Natural killer cell (primary cell): ENCODE data around the gene IL27RA. TPM values are rescaled to one million over a fixed set of nuclear protein-coding genes. Genes with fewer than 3 reads are reported as not detected.

Source experiments
- ATAC-seq, 3 donors: fragments of 150-1000 bp in 2 of 3; fragments of 200-7000 bp in 1 of 3; cut with Tn5 transposase; 1 replicate in 1 of 3; 2 replicates in 2 of 3; pipeline ENCODE4 v1.10.0; 2021; ENCODE audit warnings: mild to moderate bottlenecking in 2 of 3, moderate library complexity in 2 of 3
- DNase-seq, 2 donors: peaks; one replicate each; pipeline versions ENCODE4 v3.0.0 to v3.0.0-alpha.2; 2013 to 2021; ENCODE audit warnings: mixed read lengths in 1 of 2
- H3K27ac ChIP-seq: one replicate; pipeline ENCODE4 v1.5.1; 2013; ENCODE audit warnings: mild to moderate bottlenecking, low read length
- H3K27me3 ChIP-seq: one replicate; pipeline ENCODE4 v1.6.1; 2013; ENCODE audit warnings: low read length; ENCODE audit not compliant: control insufficient read depth, insufficient read depth
- H3K36me3 ChIP-seq: one replicate; pipeline ENCODE4 v1.6.1; 2013; ENCODE audit warnings: low read length; ENCODE audit not compliant: control insufficient read depth, insufficient read depth
- H3K4me1 ChIP-seq: one replicate; pipeline ENCODE4 v1.6.1; 2013; ENCODE audit warnings: low read length; ENCODE audit not compliant: control insufficient read depth, insufficient read depth
- H3K4me3 ChIP-seq: one replicate; pipeline ENCODE4 v1.5.1; 2013; ENCODE audit warnings: low read length
- H3K9me3 ChIP-seq: one replicate; pipeline ENCODE4 v1.6.1; 2013; ENCODE audit warnings: low read length; ENCODE audit not compliant: control insufficient read depth, insufficient read depth
- H3K27ac Mint-ChIP-seq, 2 donors: one replicate each; pipeline ENCODE4 v1.8.0; 2022; ENCODE audit warnings: mild to moderate bottlenecking in 2 of 2, mixed read lengths in 2 of 2, moderate library complexity in 1 of 2
- H3K27me3 Mint-ChIP-seq, 2 donors: one replicate each; pipeline ENCODE4 v1.8.0; 2022; ENCODE audit warnings: low read depth in 2 of 2, mixed read lengths in 2 of 2
- H3K36me3 Mint-ChIP-seq: one replicate; pipeline ENCODE4 v1.8.0; 2022; ENCODE audit warnings: mixed read lengths
- H3K4me1 Mint-ChIP-seq, 2 donors: one replicate each; pipeline ENCODE4 v1.8.0; 2022; ENCODE audit warnings: mixed read lengths in 2 of 2
- H3K4me3 Mint-ChIP-seq: one replicate; pipeline ENCODE4 v1.8.0; 2022; ENCODE audit warnings: mild to moderate bottlenecking, moderate library complexity, mixed read lengths
- H3K9me3 Mint-ChIP-seq, 2 donors: one replicate each; pipeline ENCODE4 v1.8.0; 2022; ENCODE audit warnings: mixed read lengths in 2 of 2
- WGBS: methylation state at CpG from one replicate; pipeline ENCODE4 v1.1.7; 2013; ENCODE audit warnings: missing lambda C conversion rate; ENCODE audit not compliant: insufficient coverage; 5-methylcytosine and 5-hydroxymethylcytosine counted together
- intact Hi-C: fragments of 100-400 bp; cut with micrococcal nuclease; formaldehyde crosslinking; loops from one replicate; pipeline ENCODE4 v1.14.2; 2022
- total RNA-seq, 4 donors: library from RNA; stranded (reverse); fragments of 120-200 nt in 1 of 4; gene quantifications; one replicate each; pipeline versions ENCODE4 v1.2.3 to v1.2.4, GENCODE V29; 2013 to 2022
- TF ChIP-seq, protein P1 (sequence below): fragments of 200-600 bp; IDR thresholded peaks from one replicate; pipeline ENCODE4 v1.8.0; 2022; ENCODE audit warnings: antibody characterized with exemption

The IL27RA gene
- total RNA-seq, 3 donors from 2014 or later (not counting 1 experiment from before 2014, with no cell fraction given) = 38.4 to 61.1 (median 58.0) TPM

- peaks cover 9% of the 10 kb centered on the region for H3K9me3 ChIP-seq
- TF ChIP-seq, protein P1, sequence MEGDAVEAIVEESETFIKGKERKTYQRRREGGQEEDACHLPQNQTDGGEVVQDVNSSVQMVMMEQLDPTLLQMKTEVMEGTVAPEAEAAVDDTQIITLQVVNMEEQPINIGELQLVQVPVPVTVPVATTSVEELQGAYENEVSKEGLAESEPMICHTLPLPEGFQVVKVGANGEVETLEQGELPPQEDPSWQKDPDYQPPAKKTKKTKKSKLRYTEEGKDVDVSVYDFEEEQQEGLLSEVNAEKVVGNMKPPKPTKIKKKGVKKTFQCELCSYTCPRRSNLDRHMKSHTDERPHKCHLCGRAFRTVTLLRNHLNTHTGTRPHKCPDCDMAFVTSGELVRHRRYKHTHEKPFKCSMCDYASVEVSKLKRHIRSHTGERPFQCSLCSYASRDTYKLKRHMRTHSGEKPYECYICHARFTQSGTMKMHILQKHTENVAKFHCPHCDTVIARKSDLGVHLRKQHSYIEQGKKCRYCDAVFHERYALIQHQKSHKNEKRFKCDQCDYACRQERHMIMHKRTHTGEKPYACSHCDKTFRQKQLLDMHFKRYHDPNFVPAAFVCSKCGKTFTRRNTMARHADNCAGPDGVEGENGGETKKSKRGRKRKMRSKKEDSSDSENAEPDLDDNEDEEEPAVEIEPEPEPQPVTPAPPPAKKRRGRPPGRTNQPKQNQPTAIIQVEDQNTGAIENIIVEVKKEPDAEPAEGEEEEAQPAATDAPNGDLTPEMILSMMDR = no peak
- Mint-ChIP-seq H3K36me3 (no peaks in the 10 kb centered on the region), H3K4me1 (peaks cover 28 to 37% of the 10 kb centered on the region in 2 donors), H3K27me3 (no peaks in the 10 kb centered on the region), H3K27ac (peak overlapping the region; percentile 99), H3K9me3 (no peaks in the 10 kb centered on the region), H3K4me3 (no peak overlapping the region)
- H3K4me1 ChIP-seq = peaks cover 53% of the 10 kb centered on the region
- ATAC-seq (no peak), DNase-seq (no peak)
- no peaks in the 10 kb centered on the region for H3K36me3 ChIP-seq
- 83% methylated on average over 13 of the region's 13 CpGs for WGBS
- no peaks in the 10 kb centered on the region for H3K27me3 ChIP-seq
- H3K4me3 ChIP-seq = no peak overlapping the region
- intact Hi-C loops = no loop called here
- no peak overlapping the region for H3K27ac ChIP-seq
These were observed 30.7 kb upstream of the IL27RA start for GRCh38 chr19:14000691-14001375.

DNA sequence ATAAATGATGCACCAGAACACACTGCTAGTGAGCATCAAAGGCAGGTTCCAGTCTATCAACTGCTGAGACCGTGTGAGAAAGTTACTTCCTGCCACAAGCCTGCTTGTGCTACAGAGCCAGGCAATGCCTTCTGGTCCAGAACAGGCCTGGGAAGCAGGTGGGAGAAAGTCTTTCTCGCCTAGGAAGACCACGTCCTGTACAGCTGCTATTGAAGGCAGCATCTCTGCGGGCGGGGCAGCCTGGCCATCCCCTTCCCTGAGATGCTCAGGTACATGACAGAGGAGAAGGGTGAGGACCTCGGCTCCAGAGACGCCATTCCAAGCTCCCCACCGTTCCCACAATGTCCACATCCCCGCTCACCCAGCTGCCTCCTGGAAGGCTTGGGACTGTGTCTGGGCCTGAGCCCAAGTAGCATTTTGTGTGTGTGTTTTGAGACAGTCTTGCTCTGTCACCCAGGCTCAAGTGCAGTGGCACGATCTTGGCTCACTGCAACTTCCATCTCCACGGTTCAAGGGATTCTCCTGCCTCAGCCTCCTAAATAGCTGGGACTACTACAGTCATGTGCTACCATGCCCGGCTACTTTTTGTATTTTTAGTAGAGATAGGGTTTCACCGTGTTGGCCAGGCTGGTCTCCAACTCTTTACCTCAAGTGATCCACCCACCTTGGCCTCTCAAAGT lies 28.9 kb upstream of the IL27RA start:
- ATAC-seq (peak in 1 of 3 donors; percentile 7), DNase-seq (peak in 1 of 2 donors; percentile 77)
- H3K4me1 ChIP-seq = peaks cover 57% of the 10 kb centered on the region
- Mint-ChIP-seq H3K4me1 (peaks cover 32 to 48% of the 10 kb centered on the region in 2 donors), H3K36me3 (no peaks in the 10 kb centered on the region), H3K9me3 (no peaks in the 10 kb centered on the region), H3K27ac (peak overlapping the region; percentile 99), H3K4me3 (peak overlapping the region; percentile 73), H3K27me3 (no peaks in the 10 kb centered on the region)
- H3K36me3 ChIP-seq = no peaks in the 10 kb centered on the region
- peak overlapping the region; percentile 99 for H3K27ac ChIP-seq
- H3K9me3 ChIP-seq = peaks cover 9% of the 10 kb centered on the region
- no peak overlapping the region for H3K4me3 ChIP-seq
- intact Hi-C loops = no loop called here
- 50% methylated on average over 9 of the region's 13 CpGs for WGBS
- no peaks in the 10 kb centered on the region for H3K27me3 ChIP-seq
- TF ChIP-seq, protein P1 = no peak

DNA sequence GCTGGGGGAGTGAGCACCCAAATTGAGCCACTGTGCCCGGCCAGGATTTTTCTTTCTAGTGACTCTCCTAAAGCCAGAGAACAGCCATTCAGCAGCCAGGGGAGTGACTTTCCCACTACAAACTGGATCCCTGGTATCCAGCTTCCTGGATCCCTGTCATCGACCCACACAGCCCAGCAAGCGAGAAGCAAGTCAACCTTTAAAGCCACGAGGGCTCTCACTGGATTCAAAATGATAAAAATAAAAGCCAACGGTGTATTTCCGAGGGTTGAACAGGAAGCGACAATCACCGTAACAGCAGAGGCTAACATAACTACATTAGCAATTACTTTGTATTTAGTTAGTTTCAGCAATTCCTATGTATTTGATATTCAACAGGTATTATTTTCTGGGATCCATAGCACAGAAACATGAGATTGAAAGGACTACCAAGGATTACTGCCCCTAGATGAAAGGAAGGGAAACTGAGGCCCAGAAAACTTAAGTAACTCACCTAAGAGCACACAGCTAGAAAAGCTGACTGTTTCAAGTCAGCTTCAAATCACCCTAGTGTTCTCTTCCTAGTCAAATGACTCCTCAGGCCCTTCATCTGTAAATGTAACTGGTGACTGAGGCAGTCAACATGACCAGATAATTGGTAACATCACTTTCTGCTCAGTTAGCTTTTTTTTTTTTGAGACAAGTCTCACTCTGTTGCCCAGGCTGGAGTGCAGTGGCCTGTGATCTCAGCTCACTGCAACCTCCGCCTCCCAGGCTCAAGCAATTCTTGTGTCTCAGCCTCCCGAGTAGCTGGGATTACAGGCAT lies 28.1 kb upstream of the IL27RA start:
- Mint-ChIP-seq H3K4me1 (peaks cover 32 to 48% of the 10 kb centered on the region in 2 donors), H3K4me3 (peak overlapping the region; percentile 73), H3K27ac (peak overlapping the region; percentile 99), H3K9me3 (no peaks in the 10 kb centered on the region), H3K36me3 (no peaks in the 10 kb centered on the region), H3K27me3 (no peaks in the 10 kb centered on the region)
- intact Hi-C loops = no loop called here
- H3K27me3 ChIP-seq = no peaks in the 10 kb centered on the region
- no peaks in the 10 kb centered on the region for H3K36me3 ChIP-seq
- H3K4me1 ChIP-seq = peaks cover 57% of the 10 kb centered on the region
- DNase-seq (peak in 1 of 2 donors; percentile 62), ATAC-seq (no peak)
- TF ChIP-seq, protein P1 = no peak
- no peak overlapping the region for H3K4me3 ChIP-seq
- H3K27ac ChIP-seq = peak overlapping the region; percentile 99
- H3K9me3 ChIP-seq = peaks cover 8% of the 10 kb centered on the region
- WGBS = 15% methylated on average over 10 of the region's 10 CpGs
